GM12801 (cell line): ENCODE data around the gene JAZF1.

Source experiments
- TF ChIP-seq, protein P1 (sequence below): IDR thresholded peaks from one replicate; pipeline ENCODE4 v1.5.1; 2011; ENCODE audit warnings: control low read depth; ENCODE audit not compliant: insufficient read length; ENCODE audit errors: extremely low read depth

The JAZF1 gene

DNA sequence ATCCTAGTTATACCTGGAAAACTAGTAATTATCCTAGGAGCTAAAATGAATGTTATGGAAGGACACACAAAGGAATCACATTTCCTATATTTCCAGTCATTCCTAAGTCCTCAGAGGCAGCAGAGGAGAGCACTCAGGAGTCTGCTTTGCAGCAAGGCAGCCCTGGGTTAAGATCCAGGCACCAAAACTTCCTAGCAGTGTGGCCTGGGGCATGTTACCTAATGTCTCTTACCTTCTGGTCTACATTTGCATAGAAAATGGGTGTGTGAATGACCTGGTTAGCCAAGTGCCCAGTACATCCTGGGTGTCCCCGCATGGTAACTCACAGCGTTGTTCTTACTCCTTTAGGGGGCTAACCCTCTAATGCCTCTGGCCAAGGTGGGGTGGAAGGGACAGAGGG, 304.8 kb downstream of the JAZF1 start:
- TF ChIP-seq, protein P1, sequence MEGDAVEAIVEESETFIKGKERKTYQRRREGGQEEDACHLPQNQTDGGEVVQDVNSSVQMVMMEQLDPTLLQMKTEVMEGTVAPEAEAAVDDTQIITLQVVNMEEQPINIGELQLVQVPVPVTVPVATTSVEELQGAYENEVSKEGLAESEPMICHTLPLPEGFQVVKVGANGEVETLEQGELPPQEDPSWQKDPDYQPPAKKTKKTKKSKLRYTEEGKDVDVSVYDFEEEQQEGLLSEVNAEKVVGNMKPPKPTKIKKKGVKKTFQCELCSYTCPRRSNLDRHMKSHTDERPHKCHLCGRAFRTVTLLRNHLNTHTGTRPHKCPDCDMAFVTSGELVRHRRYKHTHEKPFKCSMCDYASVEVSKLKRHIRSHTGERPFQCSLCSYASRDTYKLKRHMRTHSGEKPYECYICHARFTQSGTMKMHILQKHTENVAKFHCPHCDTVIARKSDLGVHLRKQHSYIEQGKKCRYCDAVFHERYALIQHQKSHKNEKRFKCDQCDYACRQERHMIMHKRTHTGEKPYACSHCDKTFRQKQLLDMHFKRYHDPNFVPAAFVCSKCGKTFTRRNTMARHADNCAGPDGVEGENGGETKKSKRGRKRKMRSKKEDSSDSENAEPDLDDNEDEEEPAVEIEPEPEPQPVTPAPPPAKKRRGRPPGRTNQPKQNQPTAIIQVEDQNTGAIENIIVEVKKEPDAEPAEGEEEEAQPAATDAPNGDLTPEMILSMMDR = no peak

GRCh38 chr7:27875061-27875460, 305.5 kb downstream of the JAZF1 start:
- TF ChIP-seq, protein P1 = no peak

DNA sequence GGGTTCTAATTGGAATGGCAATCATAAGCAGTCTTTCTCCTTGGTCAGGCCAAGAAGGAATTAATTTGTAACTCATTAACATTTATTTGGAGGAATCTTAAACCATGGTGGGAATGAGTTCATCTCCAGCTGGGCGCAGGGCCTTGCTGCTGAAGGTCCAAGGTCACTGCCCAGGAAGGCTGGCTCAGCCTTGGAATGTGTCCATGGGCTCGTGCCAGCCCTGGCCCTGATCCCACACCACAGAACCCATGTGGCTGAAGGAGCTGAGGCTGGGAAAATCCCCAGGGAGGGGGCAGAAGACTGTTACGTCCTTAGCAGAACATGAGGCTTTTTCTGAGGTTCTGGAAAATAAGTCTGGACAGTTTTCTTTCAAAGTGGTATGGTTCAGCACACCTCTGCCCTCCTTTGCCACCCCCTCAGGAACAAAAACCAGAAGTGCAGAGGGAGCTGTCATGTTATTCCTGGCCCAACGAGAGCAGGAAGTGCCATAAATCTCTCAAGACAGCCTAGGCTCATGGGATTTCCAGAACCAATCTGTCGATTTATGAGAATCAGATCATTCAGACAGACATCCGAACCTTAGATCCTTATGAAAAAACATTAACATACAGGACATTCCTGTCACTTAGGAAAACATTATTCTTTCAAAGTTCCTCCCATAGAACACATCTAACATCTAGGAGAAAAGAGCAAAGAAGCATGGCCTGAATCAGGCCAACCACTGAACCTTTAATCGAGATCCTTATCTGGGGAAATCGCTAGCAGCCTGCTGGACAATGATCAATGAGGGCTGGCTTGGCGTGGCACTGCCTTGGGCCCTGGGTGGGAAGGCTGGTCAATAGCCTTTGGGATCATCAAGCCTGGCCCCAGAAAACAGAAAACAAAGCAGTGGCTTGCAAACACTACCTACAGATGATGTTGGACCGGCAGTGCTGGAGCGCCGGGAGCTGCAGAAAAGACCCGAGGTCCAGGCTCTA, 306.3 kb downstream of the JAZF1 start:
- TF ChIP-seq, protein P1 = no peak

DNA sequence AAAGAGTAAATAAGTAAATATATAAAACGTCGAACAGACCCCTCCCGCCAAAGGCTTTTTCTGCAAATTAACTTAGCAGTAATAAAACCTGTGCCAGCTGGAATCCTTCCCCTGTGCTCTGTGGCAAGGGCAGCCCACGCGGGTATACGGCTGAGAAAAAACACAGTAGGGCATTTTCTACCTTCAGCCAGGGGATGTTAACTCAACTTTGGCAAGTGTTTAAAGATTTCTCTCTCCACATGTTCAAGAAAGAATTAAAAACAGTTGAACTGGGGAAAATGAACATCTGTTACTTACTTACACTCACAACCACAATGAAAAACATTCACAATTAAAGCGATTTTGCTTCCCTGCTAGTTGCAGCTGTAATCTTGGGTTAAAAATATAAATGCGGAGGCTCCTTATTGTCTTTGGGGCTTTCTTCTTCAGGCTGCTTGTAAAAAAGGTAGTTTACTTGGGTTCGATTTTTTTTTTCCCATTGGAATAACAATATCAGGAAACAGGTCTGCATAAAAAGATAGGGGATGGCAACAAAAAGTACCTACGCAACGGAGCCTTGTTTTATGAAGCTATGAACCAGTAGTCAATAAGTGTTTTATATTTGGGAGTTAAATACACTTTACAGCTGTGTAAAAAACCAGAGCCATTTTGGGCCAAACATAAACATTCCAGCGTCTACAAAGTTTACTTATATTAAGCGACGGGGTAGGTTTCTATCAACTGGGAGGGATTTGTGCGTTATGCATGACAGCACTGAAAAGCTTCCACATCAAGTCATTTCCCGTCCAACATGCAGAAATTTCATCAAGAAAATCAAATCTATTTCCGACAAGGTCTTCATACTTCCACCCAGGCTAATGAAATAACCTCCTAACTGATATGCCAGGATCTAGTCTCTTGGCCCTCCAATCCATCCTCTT, 308.0 kb downstream of the JAZF1 start:
- TF ChIP-seq, protein P1 = no peak

DNA sequence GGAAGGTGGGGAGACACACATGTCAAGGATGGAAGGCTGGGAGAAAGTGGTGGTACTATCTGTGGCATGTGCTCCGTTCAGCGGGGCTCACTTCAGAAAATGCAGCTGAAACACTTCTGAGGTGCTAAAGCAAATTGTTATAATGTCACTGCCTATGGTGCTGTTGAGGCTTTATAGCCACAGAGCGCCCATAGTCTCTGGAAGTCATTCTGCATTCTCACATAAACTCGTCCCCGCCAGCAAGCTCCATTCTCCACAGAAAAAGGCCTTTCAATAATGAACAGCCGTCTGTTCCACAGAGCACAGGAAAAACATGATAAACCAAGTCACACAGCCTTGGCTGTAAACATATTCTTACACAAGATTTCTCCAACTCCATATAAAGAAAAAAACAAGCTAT, 308.7 kb downstream of the JAZF1 start:
- TF ChIP-seq, protein P1 = no peak

- TF ChIP-seq, protein P1 = no peak
Measured at GRCh38 chr7:27871086-27871485, 309.5 kb downstream of the JAZF1 start.

- TF ChIP-seq, protein P1 = no peak
Measured at GRCh38 chr7:27870595-27870994, 310.0 kb downstream of the JAZF1 start.
